GM18499 (cell line): Measurements from ENCODE around the gene CFAP91.

Experiments
- ATAC-seq: cut with Tn5 transposase; IDR thresholded peaks from one replicate; pipeline ENCODE4 v1.9.1; 2021; ENCODE audit warnings: moderate number of reproducible peaks; ENCODE audit not compliant: insufficient read depth, unreplicated experiment

Gene CFAP91

GRCh38 chr3:119733812-119734211, 31.0 kb downstream of the CFAP91 start:
- no peak for ATAC-seq

GRCh38 chr3:119738741-119739140, 35.9 kb downstream of the CFAP91 start:
- no peak for ATAC-seq

DNA sequence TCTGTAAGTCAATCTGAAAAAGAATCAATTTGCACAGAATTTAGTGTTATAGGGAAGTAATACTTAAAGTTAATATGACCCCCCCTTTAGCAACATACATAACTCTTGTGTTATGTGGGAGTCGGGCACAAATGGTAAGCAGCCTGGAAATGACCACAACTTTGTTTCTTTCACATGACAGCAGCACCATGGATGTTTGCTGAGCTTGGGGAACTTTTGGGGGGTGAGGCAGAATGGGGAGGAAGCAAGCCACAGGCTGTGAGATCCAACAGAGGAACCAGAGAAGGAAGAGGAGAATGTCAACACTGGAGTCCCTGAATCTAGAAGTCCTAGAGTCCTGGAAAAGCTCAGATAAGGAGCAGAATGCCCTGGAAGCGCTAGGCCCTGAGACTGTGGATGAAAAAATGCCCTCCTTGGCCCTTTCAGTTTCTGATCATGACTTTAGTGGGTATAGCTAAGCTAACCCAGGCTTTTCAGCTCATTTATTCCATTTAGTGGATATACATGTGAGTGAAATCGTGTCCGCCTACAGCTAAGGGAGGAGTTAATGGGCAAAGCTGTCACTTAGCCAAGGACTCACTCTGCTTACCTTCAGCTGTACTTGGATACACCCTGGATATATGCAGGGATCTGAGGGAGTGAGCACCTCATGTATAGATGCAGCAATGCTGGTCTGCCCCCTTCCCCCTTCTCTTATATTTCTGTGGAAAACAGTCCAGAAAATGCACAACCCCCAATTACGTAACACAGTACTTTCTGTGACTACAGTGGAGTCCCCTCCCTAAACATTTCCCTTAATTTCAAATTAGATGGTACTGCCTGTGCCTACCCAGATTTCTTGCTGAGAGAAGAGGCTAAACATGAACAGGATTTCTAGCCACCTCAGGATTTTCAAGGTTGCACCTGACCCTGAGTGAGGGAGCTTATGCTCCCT, 39.1 kb downstream of the CFAP91 start:
- ATAC-seq, result no peak

GRCh38 chr3:119743921-119744320, 41.1 kb downstream of the CFAP91 start:
- no peak for ATAC-seq

DNA sequence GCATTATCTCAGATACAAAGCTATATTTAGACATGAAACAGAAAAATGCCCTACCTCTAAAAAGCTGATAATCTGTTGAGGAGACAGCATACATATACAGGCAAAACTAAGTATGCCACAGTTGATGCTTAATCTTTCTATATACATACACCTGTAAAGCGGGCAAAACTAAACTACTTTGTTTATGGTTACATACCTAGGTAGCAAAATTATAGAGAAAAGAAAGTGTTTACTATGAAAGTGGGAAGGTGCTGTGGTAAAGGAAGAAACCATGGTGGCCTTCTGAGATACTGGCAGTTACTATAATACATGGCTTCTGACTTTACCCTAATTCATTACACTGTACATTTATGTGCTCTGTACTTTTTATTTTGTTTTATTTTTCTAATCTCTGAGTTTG, 43.1 kb downstream of the CFAP91 start:
- ATAC-seq, result no peak

GRCh38 chr3:119746423-119746822, 43.6 kb downstream of the CFAP91 start:
- ATAC-seq, result no peak

DNA sequence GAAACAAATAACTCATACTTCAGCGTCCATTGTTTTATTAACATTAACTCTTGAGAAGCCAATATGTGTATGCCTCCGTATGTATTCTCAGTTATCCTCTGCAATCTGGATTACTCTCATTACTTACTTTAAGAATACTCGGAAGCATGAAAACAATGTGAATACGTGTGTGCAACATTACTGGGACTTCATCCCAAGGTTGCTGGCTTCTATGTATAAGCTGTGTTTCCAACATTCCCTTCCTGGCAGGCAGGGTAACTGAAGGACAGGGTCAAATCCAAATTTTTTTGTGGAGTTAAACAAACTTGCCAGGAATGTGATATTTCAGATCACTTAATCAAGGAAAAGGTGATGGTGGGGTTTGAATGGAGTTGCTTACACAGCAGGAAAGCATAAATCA, 44.5 kb downstream of the CFAP91 start:
- no peak for ATAC-seq

GRCh38 chr3:119748991-119749390, 46.2 kb downstream of the CFAP91 start:
- no peak for ATAC-seq

GRCh38 chr3:119751423-119751822, 48.6 kb downstream of the CFAP91 start:
- no peak for ATAC-seq
